IPS-11a (cell line): Measurements from ENCODE around the gene MTHFD2L.
"Not testable (repeated sequence)": the region's sequence is repeated elsewhere in the genome, so short reads cannot be mapped to it uniquely, and the experiment has no call there.

ENCODE experiments used
- H3K4me3 ChIP-seq: one replicate; pipeline ENCODE4 v1.5.1; 2013; ENCODE audit warnings: low read depth, low read length, control low read depth

The MTHFD2L gene

GRCh38 chr4:74157561-74158465 is at the start of gene MTHFD2L:
TSS of gene MTHFD2L (plus strand) at chr4:74158118. CDS start at chr4:74158139, 21 bp downstream.
- H3K4me3 ChIP-seq = peak within 1 kb of the TSS; percentile 82

DNA sequence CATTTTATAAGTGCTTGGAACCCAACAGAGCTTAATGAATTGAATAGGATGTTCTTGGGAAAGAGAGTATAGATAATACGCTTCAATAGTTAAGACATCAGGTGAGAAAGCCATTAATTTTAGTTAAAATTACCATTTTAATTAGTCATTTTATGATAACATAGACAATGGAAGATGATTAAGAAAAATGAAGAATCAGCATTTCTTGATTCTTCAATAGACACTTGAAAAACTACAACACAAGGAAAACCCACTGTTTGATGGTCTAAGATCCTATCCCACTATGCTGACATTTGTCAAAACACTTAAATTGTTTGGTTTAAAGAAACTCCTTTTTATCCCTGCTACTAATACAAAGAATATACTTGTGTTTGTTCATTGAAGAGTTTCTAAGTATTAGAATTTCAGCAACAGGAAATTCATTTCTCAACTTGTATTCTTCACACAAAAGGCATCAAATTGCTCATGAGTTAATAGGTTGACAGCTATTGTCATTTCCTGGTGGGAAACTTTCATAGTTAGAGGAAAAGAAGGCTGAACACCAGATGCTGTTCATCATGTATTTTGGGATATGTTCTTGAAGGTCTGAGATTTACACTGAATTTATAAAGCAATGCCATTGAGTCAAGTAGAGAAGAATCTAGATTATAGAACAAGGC is 49.3 kb upstream of the MTHFD2L start:
- no peak overlapping the region for H3K4me3 ChIP-seq

- no peak overlapping the region for H3K4me3 ChIP-seq
Measured at GRCh38 chr4:74109116-74109869, 48.6 kb upstream of the MTHFD2L start.

DNA sequence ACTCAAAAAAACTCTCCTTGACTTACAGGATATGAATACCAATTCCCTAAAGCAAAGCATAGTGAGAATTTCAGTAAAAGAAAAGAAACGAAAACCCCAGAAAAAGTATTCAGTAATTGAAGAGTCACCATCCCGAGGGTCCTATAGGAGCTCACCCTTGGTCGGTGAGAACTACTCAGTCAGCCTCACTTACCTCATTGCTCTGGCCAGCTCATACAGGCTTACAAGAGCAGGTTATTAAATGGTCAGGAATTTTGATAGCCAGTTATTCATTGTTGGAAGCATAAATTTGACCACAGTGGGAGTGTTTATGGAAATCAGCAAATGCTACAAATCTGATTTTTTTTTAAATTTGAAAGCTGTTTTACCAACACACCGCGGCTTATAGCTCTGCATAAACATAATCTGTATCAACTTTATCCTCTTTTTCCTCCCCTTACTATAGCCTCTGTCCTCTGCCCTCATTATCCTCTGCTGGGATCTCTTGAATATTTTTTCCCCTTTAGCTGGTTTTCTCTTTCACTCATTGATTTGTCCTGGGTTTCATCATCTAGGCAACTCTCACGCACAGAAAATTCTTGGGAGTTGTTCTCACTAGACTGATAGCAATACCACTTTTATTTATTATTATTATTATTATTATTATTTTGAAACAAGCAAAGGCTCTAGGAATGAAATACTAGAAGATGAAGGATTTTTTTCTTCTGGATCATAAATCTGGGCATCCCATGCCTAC is 47.9 kb upstream of the MTHFD2L start:
- H3K4me3 ChIP-seq = no peak overlapping the region

- no peak overlapping the region for H3K4me3 ChIP-seq
Measured at GRCh38 chr4:74110670-74111069, 47.2 kb upstream of the MTHFD2L start.

DNA sequence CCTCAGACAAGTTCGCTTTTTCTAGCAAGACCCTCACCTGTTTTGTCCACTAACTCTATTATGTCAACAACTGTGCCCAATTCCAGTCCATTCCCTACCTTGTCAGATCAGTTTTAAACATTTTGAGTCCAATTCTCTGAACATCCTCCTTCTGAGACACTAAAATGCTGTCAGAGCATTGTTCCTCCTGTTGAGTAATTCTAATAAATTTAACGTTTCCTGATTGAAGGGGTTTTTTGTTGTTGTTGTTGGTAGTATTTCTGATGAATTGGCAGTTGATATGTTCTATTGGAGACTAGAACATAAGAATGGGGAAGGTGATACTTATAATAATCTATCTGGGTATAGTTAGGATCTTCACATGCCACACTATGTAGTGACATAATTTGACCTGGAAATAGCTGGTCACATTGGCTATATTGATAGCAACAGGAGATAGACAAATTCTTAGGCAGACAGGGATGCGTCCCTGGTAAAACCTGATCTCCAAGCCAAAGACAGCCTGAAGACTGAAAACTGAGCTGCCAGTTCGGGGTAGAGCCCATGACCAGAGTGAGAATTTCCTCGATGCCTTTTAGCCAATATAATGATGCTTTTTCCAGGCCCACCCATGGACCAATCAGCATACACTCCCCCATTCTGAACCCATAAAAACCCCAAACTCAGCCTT is 46.5 kb upstream of the MTHFD2L start:
- no peak overlapping the region for H3K4me3 ChIP-seq

- H3K4me3 ChIP-seq = no peak overlapping the region
Measured at GRCh38 chr4:74111990-74112389, 45.9 kb upstream of the MTHFD2L start.

DNA sequence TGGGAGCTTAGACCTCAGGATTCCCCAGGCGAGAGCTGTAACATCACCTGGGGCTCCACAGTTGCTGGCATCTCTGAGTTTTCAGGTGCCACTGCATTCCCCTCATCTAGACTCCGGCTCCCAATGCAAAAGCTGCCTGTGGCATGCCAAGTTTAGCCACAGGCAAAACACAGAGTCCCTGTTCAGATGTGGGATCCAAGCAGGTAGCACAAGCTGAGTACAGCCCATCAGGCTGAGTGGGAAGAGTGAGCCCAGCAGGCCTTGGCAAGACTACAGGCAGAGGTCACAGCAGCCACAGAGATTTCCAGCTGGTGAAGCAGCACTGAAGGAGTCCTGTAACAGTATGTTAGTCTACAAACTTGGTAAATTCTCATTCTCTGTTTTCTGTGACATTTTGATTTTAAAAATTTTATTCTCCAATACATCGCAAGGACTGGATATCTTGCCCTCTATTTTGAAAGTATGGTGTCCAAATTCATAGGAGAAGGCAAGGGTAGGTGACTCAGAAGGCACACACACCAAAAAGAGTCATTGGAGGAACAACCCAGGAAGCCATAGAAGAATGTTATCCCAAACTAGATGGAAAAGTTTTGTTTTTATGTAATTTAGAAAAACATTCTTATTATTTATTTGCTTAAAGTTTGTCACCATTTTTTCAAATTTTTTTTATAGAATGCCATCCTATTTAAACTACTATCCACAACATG is 45.4 kb upstream of the MTHFD2L start:
- no peak overlapping the region for H3K4me3 ChIP-seq

GRCh38 chr4:74114234-74114633 is 43.7 kb upstream of the MTHFD2L start:
- H3K4me3 ChIP-seq = no peak overlapping the region

GRCh38 chr4:74117024-74117534 is 40.8 kb upstream of the MTHFD2L start:
- no peak overlapping the region for H3K4me3 ChIP-seq

GRCh38 chr4:74118600-74119338 is 39.1 kb upstream of the MTHFD2L start:
- no peak overlapping the region for H3K4me3 ChIP-seq

DNA sequence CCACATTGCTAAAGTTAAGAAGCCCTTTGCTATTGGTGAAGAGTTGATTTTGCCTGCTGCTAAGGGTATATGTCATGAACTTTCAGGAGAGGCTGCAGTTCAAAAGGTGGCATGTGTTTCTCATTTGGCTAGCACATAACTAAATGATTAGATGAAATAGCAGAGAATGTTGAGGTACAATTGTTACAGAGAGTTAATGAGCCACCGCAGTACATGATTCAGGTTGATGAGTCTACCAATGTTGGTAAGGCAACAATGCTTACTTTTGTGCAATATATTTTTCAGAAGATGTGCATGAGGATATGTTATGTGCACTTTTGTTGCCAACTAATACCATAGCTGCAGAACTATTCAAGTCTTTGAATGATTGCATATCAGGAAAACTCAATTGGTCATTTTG is 37.8 kb upstream of the MTHFD2L start:
- no peak overlapping the region for H3K4me3 ChIP-seq

DNA sequence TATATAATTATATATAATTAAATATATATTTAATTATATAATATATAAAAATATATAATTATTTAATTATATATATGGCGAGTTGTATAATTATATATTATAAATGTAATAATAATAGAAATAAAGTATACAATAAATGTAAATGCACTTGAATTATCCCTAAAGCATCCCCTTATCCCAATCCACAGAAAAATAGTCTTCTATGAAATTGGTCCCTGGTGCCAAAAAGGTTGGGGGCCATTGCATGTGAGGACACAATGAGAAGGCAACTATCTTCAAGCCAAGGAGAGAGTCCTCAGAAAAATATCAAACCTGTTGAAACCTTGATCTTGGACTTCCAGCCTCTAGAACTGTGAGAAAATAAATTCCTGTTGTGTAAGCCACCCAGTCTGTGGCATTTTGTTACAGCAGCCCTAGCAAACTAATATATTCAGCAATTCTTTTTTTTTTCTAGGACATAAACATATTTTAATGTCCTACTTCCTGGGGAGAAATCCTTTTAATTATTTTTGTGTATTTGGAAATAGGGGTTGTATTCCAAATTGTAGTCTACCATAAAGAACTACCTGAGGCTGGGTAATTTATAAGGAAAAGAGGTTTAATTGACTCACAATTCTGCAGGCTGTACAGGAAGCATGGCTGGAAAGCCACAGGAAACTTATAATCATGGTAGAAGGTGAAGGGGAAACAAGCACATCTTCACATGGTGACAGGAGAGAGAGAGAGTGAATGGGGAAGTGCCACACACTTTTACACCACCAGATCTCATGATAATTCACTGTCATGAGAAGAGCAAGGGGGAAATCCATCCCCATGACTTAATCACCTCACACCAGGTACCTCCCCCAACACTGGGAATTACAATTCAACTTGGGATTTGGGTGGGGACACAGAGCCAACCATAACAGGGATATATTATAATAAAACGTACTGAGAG is 36.0 kb upstream of the MTHFD2L start:
- H3K4me3 ChIP-seq = no peak overlapping the region

GRCh38 chr4:74123065-74123728 is 34.7 kb upstream of the MTHFD2L start:
- no peak overlapping the region for H3K4me3 ChIP-seq

DNA sequence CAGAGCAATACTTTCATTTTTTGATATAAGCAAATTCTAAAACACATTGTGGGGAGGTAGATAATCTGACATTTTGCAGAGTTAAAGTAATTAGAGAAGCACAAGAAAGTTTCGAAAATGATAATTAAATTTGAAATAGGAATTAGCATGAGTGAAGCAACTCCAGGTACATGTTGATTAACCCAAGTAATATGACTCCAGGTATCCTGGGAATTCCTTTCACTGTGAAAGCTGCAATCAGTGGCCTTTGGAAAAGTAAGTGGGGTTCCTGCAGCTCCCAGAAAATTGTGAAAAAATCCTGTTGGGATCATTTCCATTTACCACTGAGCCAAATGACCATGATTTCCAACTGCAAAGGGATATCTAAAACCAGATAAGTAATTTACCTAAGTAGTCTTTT is 32.9 kb upstream of the MTHFD2L start:
- no peak overlapping the region for H3K4me3 ChIP-seq

- no peak overlapping the region for H3K4me3 ChIP-seq
Measured at GRCh38 chr4:74127745-74128144, 30.2 kb upstream of the MTHFD2L start.

DNA sequence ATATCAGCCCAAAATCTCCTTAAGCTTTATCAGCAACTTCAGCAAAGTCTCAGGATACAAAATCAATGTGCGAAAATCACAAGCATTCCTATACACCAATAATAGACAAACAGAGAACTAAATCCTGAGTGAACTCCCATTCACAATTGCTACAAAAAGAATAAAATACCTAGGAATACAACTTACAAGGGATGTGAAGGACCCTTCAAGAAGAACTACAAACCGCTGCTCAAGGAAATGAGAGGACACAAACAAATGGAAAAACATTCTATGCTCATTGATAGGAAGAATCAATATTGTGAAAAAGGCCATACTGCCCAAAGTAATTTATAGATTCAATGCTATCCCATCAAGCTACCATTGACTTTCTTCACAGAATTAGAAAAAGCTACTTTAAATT is 27.1 kb upstream of the MTHFD2L start:
- not testable (repeated sequence) for H3K4me3 ChIP-seq
